ENCODE results near the gene OLAH. TPM values are rescaled to one million over a fixed set of nuclear protein-coding genes. Genes with fewer than 3 reads are reported as not detected.

OLAH gene
- total and polyA plus RNA-seq, 2 donors from 2014 or later: 0.50 to 0.52 TPM

DNA sequence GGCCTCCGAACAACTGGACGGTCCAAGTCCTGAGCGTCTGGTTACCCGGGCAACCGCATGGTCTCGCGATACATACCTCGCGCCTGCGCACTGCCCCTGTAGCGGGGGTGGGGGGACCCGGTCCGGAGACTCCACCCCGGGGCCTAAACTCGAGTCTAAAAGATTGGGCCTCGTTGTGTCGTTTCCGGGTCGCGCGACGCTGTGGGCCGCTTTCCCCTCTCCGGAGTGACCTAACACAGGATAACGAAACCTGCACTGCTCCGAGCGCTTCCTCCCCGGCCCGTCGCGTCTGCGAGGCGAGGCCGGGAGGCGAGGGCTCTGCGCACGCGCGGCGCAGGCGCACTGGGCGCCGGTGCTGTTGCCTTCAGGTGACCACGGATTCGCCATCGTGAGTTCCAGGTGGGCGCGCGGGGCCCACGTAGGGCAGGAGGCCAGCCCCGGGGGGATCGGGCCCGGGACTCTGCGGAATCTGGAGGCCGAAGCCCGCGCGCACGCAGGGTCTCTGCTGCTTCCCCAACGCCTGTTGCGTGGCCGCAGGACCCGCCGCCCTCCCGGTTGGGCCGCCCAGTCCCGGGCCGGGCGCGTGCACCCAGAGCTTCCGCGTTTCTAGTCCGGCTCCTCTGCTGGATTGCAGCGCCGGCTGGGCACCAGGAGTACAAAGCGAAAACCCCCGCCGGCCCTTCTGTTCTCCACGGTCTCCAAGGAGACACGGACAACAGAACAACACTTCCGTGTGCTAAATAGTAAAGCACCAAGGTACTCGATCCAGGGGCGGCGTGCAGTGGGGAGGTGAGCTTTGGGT is 53.5 kb downstream of the OLAH start, which contains the start of gene RPP38:
TSS of gene RPP38 (plus strand) at position 345 of the 802 bp plus-strand sequence. CDS start 5,960 bp downstream, outside the sequence.
- intact Hi-C loops (cut with DNase I): no loop called here

GRCh38 chr10:15099886-15100285 is 56.1 kb downstream of the OLAH start:
- peak overlapping the region in 1 of 3 donors; percentile 12 for H3K9ac ChIP-seq (ENCODE audit: low read length in 3 of 3)
- no peak for DNase-seq
- no peak overlapping the region for H3K27ac ChIP-seq (ENCODE audit: low read depth in 2 of 2, low read length in 2 of 2)
- no peak overlapping the region for H3K4me3 ChIP-seq (ENCODE audit: low read length in 3 of 3)
- intact Hi-C loops (cut with DNase I): no loop called here
- TF ChIP-seq CTCF (IDR thresholded peaks at IDR 0.05; ENCODE audit: borderline replicate concordance, extremely low read depth, insufficient read depth): no peak
- FAIRE-seq: no peak
- peaks cover 0 to 9% (median 5%) of the 10 kb centered on the region in 3 donors for H3K4me1 ChIP-seq (ENCODE audit: control insufficient read depth in 2 of 3, insufficient read depth in 2 of 3, low read depth in 1 of 3, low read length in 3 of 3)
- peaks cover 2 to 18% (median 7%) of the 10 kb centered on the region in 3 donors for H3K36me3 ChIP-seq (ENCODE audit: control insufficient read depth in 2 of 3, insufficient read depth in 3 of 3, low read length in 3 of 3)
- H3K27me3 ChIP-seq (ENCODE audit: control insufficient read depth, insufficient read depth, low read length): no peaks in the 10 kb centered on the region
- H3K9me3 ChIP-seq (ENCODE audit: control insufficient read depth in 2 of 3, insufficient read depth in 1 of 3, low read length in 3 of 3): no peaks in the 10 kb centered on the region

More for the DNA sequence above, 53.5 kb downstream of the OLAH start, which contains the start of gene RPP38:
- TF ChIP-seq CTCF (IDR thresholded peaks at IDR 0.05; ENCODE audit: borderline replicate concordance, extremely low read depth, insufficient read depth): no peak
- no peak for FAIRE-seq
- H3K4me3 ChIP-seq (ENCODE audit: low read length in 3 of 3): peak within 1 kb of the TSS; percentile 68 to 93 (median 83)
- H3K27ac ChIP-seq (ENCODE audit: low read depth in 2 of 2, low read length in 2 of 2): peak within 1 kb of the TSS; percentile 99
- peak; percentile 97 to 99 (median 98) for DNase-seq
- peak within 1 kb of the TSS; percentile 77 to 83 (median 80) for H3K9ac ChIP-seq (ENCODE audit: low read length in 3 of 3)
- H3K4me1 ChIP-seq (ENCODE audit: control insufficient read depth in 2 of 3, insufficient read depth in 2 of 3, low read depth in 1 of 3, low read length in 3 of 3): peaks cover 0 to 9% (median 5%) of the 10 kb centered on the region in 3 donors
- H3K27me3 ChIP-seq (ENCODE audit: control insufficient read depth, insufficient read depth, low read length): no peaks in the 10 kb centered on the region
- no peaks in the 10 kb centered on the region for H3K9me3 ChIP-seq (ENCODE audit: control insufficient read depth in 2 of 3, insufficient read depth in 1 of 3, low read length in 3 of 3)
- H3K36me3 ChIP-seq (ENCODE audit: control insufficient read depth in 2 of 3, insufficient read depth in 3 of 3, low read length in 3 of 3): peaks cover 0 to 4% (median 0%) of the 10 kb centered on the region in 3 donors

DNA sequence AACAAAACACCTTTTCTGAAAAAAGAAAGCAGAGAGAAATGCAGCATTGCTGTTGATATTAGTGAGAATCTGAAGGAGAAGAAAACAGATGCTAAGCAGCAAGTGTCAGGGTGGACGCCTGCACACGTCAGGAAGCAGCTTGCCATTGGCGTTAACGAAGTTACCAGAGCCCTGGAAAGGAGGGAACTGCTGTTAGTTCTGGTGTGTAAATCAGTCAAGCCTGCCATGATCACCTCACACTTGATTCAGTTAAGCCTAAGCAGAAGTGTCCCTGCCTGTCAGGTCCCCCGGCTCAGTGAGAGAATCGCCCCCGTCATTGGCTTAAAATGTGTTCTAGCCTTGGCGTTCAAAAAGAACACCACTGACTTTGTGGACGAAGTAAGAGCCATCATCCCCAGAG is 59.8 kb downstream of the OLAH start:
- no peak for TF ChIP-seq CTCF (IDR thresholded peaks at IDR 0.05; ENCODE audit: borderline replicate concordance, extremely low read depth, insufficient read depth)
- Histone ChIP-seq H3K27ac (ENCODE audit: low read depth in 2 of 2, low read length in 2 of 2) (no peak overlapping the region), H3K9ac (ENCODE audit: low read length in 3 of 3) (no peak overlapping the region), H3K4me1 (ENCODE audit: control insufficient read depth in 2 of 3, insufficient read depth in 2 of 3, low read depth in 1 of 3, low read length in 3 of 3) (peaks cover 0 to 6% (median 5%) of the 10 kb centered on the region in 3 donors), H3K27me3 (ENCODE audit: control insufficient read depth, insufficient read depth, low read length) (no peaks in the 10 kb centered on the region), H3K9me3 (ENCODE audit: control insufficient read depth in 2 of 3, insufficient read depth in 1 of 3, low read length in 3 of 3) (no peaks in the 10 kb centered on the region), H3K4me3 (ENCODE audit: low read length in 3 of 3) (no peak overlapping the region), H3K36me3 (ENCODE audit: control insufficient read depth in 2 of 3, insufficient read depth in 3 of 3, low read length in 3 of 3) (peaks cover 2 to 20% (median 9%) of the 10 kb centered on the region in 3 donors)
- FAIRE-seq (no peak), DNase-seq (no peak)
- intact Hi-C loops (cut with DNase I): no loop called here
